Skin of body (tissue), 2 donors: Measurements from ENCODE around the gene WWOX. TPM values are rescaled to one million over a fixed set of nuclear protein-coding genes. Genes with fewer than 3 reads are reported as not detected.

Experiments
- DNase-seq: peaks from one replicate; lab custom pipeline; 2025; lab: John Stamatoyannopoulos, UW
- total RNA-seq: library from RNA; depleted of rRNA; stranded (reverse); fragments of >200 nt; gene quantifications from one replicate; pipeline ENCODE4 v1.2.3, GENCODE V29; 2014

The WWOX gene
- total RNA-seq, 1 donor from 2014 or later, result 30.5 TPM

GRCh38 chr16:79181419-79181818, 1082.0 kb downstream of the WWOX start:
- no peak for DNase-seq

- peak; percentile 11 for DNase-seq
These were observed 1083.2 kb downstream of the WWOX start for GRCh38 chr16:79182616-79183015.

- no peak for DNase-seq
These were observed 1084.1 kb downstream of the WWOX start for GRCh38 chr16:79183571-79183970.

GRCh38 chr16:79184464-79185030, 1085.1 kb downstream of the WWOX start:
- DNase-seq, result no peak

GRCh38 chr16:79185711-79186110, 1086.3 kb downstream of the WWOX start:
- DNase-seq, result no peak

- no peak for DNase-seq
These were observed 1086.7 kb downstream of the WWOX start for GRCh38 chr16:79186196-79186595.

GRCh38 chr16:79188115-79188738, 1088.8 kb downstream of the WWOX start:
- DNase-seq, result no peak

- DNase-seq, result no peak
These were observed 1089.3 kb downstream of the WWOX start for GRCh38 chr16:79188739-79189122.

GRCh38 chr16:79190542-79190941, 1091.1 kb downstream of the WWOX start:
- DNase-seq, result no peak

GRCh38 chr16:79191933-79192332, 1092.5 kb downstream of the WWOX start:
- no peak for DNase-seq

- no peak for DNase-seq
These were observed 1093.5 kb downstream of the WWOX start for GRCh38 chr16:79192904-79193303.

GRCh38 chr16:79194291-79194690, 1094.8 kb downstream of the WWOX start:
- DNase-seq, result no peak

GRCh38 chr16:79195938-79196337, 1096.5 kb downstream of the WWOX start:
- no peak for DNase-seq

GRCh38 chr16:79201436-79201835, 1102.0 kb downstream of the WWOX start:
- DNase-seq, result no peak

GRCh38 chr16:79202977-79203376, 1103.5 kb downstream of the WWOX start:
- DNase-seq, result no peak

GRCh38 chr16:79204486-79204885, 1105.0 kb downstream of the WWOX start:
- DNase-seq, result no peak

- DNase-seq, result no peak
These were observed 1107.4 kb downstream of the WWOX start for GRCh38 chr16:79206889-79207288.

GRCh38 chr16:79209308-79209707, 1109.9 kb downstream of the WWOX start:
- no peak for DNase-seq

GRCh38 chr16:79210607-79211006, 1111.2 kb downstream of the WWOX start:
- DNase-seq, result no peak

GRCh38 chr16:79211586-79211985, 1112.1 kb downstream of the WWOX start:
- DNase-seq, result no peak

- DNase-seq, result no peak
These were observed 1112.8 kb downstream of the WWOX start for GRCh38 chr16:79212114-79212791.

- no peak for DNase-seq
These were observed 1113.8 kb downstream of the WWOX start for GRCh38 chr16:79213214-79213613.

- no peak for DNase-seq
These were observed 1115.8 kb downstream of the WWOX start for GRCh38 chr16:79215289-79215688.
